Neural crest cell (in vitro differentiated cells): ENCODE results near the gene MYOCD. TPM values are rescaled to one million over a fixed set of nuclear protein-coding genes. Genes with fewer than 3 reads are reported as not detected.
"Not testable (repeated sequence)": the region's sequence is repeated elsewhere in the genome, so short reads cannot be mapped to it uniquely, and the experiment has no call there.

Experiments
- DNase-seq: peaks from one replicate; pipeline ENCODE4 v3.0.0; 2021; ENCODE audit warnings: low read depth, mixed read lengths, low spot score
- H3K27ac Mint-ChIP-seq: one replicate; pipeline ENCODE4 v1.8.0; 2021; ENCODE audit warnings: mild to moderate bottlenecking, mixed read lengths; ENCODE audit not compliant: unreplicated experiment
- H3K27me3 Mint-ChIP-seq: 2 replicates; pipeline ENCODE4 v1.8.0; 2021; ENCODE audit warnings: low read depth, mild to moderate bottlenecking, mixed read lengths
- H3K36me3 Mint-ChIP-seq: 2 replicates; pipeline ENCODE4 v1.8.0; 2021; ENCODE audit warnings: low read depth, mild to moderate bottlenecking, mixed read lengths
- H3K4me1 Mint-ChIP-seq: 2 replicates; pipeline ENCODE4 v1.8.0; 2021; ENCODE audit warnings: mixed read lengths
- H3K4me3 Mint-ChIP-seq: one replicate; pipeline ENCODE4 v1.8.0; 2021; ENCODE audit warnings: mild to moderate bottlenecking, mixed read lengths
- H3K9me3 Mint-ChIP-seq: 2 replicates; pipeline ENCODE4 v1.8.0; 2021; ENCODE audit warnings: mixed read lengths
- total RNA-seq: library from RNA; stranded (reverse); gene quantifications from 2 replicates; pipeline ENCODE4 v1.2.1, GENCODE V29; 2021
- TF ChIP-seq, protein P1 (sequence below): fragments of 200-600 bp; sonication (generic); conservative IDR thresholded peaks from 2 replicates; pipeline ENCODE4 v1.5.0; 2021; ENCODE audit warnings: antibody characterized with exemption, mild to moderate bottlenecking

Gene MYOCD
- total RNA-seq, 1 donor from 2014 or later, result 0.09 TPM

DNA sequence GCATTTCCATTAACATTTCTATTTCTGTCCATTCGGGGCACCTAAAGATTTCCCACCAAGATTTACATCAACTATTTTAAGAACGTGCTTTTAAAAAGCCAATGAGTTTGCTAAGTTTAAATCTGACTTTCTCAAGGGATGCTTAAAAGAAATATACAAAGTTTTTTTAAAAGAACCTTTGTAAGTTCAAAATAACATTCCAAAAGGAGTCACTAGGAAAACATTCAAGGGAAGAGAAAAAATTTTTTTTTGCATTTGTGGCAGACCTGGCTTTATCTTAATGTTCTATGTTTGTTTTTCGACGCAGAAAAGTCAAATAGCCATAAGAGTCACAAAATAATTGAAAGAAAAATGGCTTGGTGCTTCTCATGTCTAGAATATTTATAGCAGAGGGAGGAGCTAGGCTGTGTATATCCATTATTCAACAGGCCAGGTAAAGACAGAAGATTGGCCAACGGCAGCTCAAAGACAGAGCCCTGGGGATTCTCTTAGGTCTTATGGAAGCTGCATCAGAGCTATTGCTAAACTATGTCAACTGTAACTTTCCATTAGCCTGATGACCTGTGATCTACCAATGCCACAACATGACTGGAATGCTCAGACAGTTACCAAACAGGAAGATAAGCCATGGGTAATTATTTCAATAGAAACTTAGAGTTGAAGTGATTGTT, 37.8 kb upstream of the MYOCD start:
- no peak overlapping the region for H3K27ac Mint-ChIP-seq
- H3K27me3 Mint-ChIP-seq, result no peaks in the 10 kb centered on the region
- TF ChIP-seq, protein P1, sequence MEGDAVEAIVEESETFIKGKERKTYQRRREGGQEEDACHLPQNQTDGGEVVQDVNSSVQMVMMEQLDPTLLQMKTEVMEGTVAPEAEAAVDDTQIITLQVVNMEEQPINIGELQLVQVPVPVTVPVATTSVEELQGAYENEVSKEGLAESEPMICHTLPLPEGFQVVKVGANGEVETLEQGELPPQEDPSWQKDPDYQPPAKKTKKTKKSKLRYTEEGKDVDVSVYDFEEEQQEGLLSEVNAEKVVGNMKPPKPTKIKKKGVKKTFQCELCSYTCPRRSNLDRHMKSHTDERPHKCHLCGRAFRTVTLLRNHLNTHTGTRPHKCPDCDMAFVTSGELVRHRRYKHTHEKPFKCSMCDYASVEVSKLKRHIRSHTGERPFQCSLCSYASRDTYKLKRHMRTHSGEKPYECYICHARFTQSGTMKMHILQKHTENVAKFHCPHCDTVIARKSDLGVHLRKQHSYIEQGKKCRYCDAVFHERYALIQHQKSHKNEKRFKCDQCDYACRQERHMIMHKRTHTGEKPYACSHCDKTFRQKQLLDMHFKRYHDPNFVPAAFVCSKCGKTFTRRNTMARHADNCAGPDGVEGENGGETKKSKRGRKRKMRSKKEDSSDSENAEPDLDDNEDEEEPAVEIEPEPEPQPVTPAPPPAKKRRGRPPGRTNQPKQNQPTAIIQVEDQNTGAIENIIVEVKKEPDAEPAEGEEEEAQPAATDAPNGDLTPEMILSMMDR, result no peak
- no peaks in the 10 kb centered on the region for H3K9me3 Mint-ChIP-seq
- no peaks in the 10 kb centered on the region for H3K36me3 Mint-ChIP-seq
- no peak for DNase-seq
- H3K4me1 Mint-ChIP-seq, result peaks cover 12% of the 10 kb centered on the region
- H3K4me3 Mint-ChIP-seq, result no peak overlapping the region

DNA sequence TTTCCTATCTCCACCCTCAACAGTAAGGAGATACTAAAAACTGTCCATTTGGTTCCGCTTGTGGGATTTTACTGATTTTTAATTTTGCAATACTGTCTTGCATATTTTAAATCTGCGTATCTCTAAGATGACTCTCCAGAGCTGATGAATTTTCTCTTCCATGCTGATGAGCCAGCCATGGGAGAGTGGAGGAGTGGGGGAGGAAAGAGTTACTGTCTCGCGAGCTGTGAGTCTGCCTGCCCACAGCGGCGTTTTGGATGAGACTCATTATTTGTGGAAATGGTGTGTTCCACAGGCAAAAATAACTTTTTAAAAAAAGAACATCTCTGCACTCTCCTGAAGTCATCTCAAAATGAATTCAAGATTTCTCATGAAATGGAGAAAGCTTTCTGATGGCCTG, 34.6 kb upstream of the MYOCD start:
- H3K9me3 Mint-ChIP-seq, result no peaks in the 10 kb centered on the region

DNA sequence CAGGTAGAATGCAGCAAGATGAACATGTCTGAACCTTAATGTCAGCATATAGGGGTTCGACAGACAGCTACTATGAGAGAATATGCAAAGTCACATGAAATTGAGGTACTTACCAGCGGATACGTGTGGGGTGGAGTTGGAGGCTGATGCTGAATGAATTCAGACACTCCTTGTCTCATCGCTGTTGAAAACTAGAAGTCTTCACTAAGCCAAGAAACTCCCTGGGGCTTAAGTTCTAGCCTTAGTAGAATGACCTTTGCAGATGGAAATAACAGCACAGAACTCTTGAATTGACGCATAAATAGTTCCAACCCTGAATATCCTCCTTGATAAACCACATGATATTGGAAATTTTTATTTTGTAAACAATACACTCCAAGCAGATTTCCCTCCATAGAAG, 32.9 kb upstream of the MYOCD start:
- H3K9me3 Mint-ChIP-seq, result no peaks in the 10 kb centered on the region
- peaks cover 4% of the 10 kb centered on the region for H3K4me1 Mint-ChIP-seq
- TF ChIP-seq, protein P1, result no peak
- no peaks in the 10 kb centered on the region for H3K36me3 Mint-ChIP-seq
- no peak overlapping the region for H3K27ac Mint-ChIP-seq
- H3K27me3 Mint-ChIP-seq, result peaks cover 12% of the 10 kb centered on the region
- DNase-seq, result no peak
- H3K4me3 Mint-ChIP-seq, result no peak overlapping the region

More for the DNA sequence above, 34.6 kb upstream of the MYOCD start:
- peaks cover 9% of the 10 kb centered on the region for H3K27me3 Mint-ChIP-seq
- TF ChIP-seq, protein P1, result no peak
- H3K27ac Mint-ChIP-seq, result no peak overlapping the region
- DNase-seq, result no peak
- no peak overlapping the region for H3K4me3 Mint-ChIP-seq
- peaks cover 4% of the 10 kb centered on the region for H3K4me1 Mint-ChIP-seq
- no peaks in the 10 kb centered on the region for H3K36me3 Mint-ChIP-seq

DNA sequence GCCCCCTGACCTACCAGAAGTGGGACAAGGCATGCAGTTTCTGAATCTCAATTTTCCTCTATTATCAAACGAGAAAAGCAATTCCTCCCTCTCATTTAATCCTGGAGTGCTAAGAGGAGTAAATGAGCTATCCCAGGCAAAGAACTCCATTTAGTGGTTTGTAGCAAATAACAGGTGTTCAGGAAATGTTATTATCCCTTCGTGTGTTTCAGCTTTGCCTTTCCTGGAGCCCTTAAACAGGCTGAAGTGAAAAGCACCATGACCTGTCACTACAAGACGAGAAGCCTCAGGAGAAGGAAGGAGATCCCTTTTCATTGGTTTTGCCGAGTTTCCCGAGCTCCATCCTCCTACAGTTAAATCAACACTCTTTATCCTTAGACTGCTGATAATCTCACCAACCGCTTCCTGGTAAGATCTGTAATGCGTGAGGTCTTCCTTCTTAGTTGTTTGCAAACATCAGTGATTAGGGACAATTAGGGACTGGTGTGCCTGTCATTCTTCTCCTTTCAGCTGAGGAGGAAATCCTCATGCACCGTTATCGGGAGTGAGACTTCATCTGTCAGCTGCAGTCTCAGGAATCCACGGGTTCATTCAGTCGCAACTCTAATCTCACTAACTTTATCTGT, 30.8 kb upstream of the MYOCD start:
- Mint-ChIP-seq H3K27ac (no peak overlapping the region), H3K9me3 (no peaks in the 10 kb centered on the region)

DNA sequence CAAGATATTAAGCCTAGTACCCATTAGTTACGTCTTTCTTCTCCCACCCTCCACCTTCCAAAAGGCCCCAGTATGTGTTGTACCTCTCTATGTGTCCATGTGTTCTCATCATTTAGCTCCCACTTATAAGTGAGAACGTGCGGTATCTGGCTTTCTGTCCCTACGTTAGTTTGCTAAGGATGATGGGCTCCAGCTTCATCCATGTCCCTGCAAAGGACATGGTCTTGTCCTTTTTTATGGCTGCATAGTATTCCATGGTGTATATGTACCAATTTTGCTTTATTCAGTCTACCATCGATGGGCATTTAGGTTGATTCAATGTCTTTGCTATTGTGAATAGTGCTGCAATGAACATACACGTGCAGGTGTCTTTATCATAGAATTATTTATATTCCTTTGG, 29.7 kb upstream of the MYOCD start:
- H3K27me3 Mint-ChIP-seq, result peaks cover 12% of the 10 kb centered on the region
- not testable (repeated sequence) for H3K4me3 Mint-ChIP-seq, H3K27ac Mint-ChIP-seq, H3K36me3 Mint-ChIP-seq, DNase-seq, H3K9me3 Mint-ChIP-seq, H3K4me1 Mint-ChIP-seq

More for the DNA sequence above, 30.8 kb upstream of the MYOCD start:
- TF ChIP-seq, protein P1, result no peak
- Mint-ChIP-seq H3K4me3 (no peak overlapping the region), H3K4me1 (peaks cover 4% of the 10 kb centered on the region), H3K36me3 (no peaks in the 10 kb centered on the region), H3K27me3 (peaks cover 12% of the 10 kb centered on the region)
- no peak for DNase-seq

DNA sequence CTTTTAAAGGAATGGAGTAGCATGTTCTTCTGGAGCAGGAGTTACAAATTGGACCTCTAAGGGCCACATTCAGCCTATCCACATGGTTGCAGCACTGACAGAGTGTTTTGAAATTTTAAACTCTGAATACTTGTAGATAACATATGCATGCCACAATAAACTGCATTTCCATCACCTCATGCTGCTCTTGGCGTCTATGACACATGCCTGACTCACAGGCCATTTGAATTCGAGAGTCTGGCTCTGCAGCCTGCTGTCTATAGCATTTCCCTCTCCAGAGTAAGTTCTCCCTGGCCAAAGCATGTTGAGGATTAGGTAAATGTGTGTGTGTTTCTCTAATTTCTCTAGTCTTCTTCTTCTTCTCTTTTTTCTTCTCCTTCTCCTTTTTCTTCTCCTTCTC, 28.7 kb upstream of the MYOCD start:
- H3K36me3 Mint-ChIP-seq, result no peaks in the 10 kb centered on the region
- no peaks in the 10 kb centered on the region for H3K4me1 Mint-ChIP-seq
- H3K27ac Mint-ChIP-seq, result no peak overlapping the region
- H3K4me3 Mint-ChIP-seq, result no peak overlapping the region
- DNase-seq, result no peak
- peaks cover 12% of the 10 kb centered on the region for H3K27me3 Mint-ChIP-seq
- TF ChIP-seq, protein P1, result no peak
- H3K9me3 Mint-ChIP-seq, result no peaks in the 10 kb centered on the region
